ENCODE results near the gene KDM2B.
"Not testable (repeated sequence)": the region's sequence is repeated elsewhere in the genome, so short reads cannot be mapped to it uniquely, and the experiment has no call there.

The KDM2B gene

GRCh38 chr12:121580959-121581685 lies at the start of gene KDM2B:
KDM2B (minus strand) TSS chr12:121581023; CDS start chr12:121580911, 112 bp downstream.
- peak; percentile 30 for DNase-seq

GRCh38 chr12:121628536-121628935 lies 47.7 kb upstream of the KDM2B start:
- no peak for DNase-seq

GRCh38 chr12:121628037-121628436 lies 47.2 kb upstream of the KDM2B start:
- DNase-seq = peak; percentile 29

GRCh38 chr12:121626853-121627640 lies 46.2 kb upstream of the KDM2B start:
- DNase-seq = peak; percentile 91

- peak; percentile 94 for DNase-seq
Measured at GRCh38 chr12:121626087-121626852, 45.4 kb upstream of the KDM2B start, which contains the start of gene ORAI1. ORAI1 (plus strand) TSS chr12:121626530.

- DNase-seq = no peak
Measured at GRCh38 chr12:121620333-121620891, 39.6 kb upstream of the KDM2B start.

GRCh38 chr12:121618659-121619233 lies 37.9 kb upstream of the KDM2B start:
- DNase-seq = no peak

GRCh38 chr12:121614872-121615467 lies 34.1 kb upstream of the KDM2B start:
- DNase-seq = peak; percentile 35

- DNase-seq = no peak
Measured at GRCh38 chr12:121613462-121613861, 32.6 kb upstream of the KDM2B start.

- DNase-seq = peak; percentile 33
Measured at GRCh38 chr12:121611306-121611705, 30.5 kb upstream of the KDM2B start.

GRCh38 chr12:121610239-121611149 lies 29.7 kb upstream of the KDM2B start:
- DNase-seq = no peak

GRCh38 chr12:121608301-121608700 lies 27.5 kb upstream of the KDM2B start:
- DNase-seq = no peak

GRCh38 chr12:121603581-121603980 lies 22.8 kb upstream of the KDM2B start:
- DNase-seq = no peak

GRCh38 chr12:121602766-121603165 lies 21.9 kb upstream of the KDM2B start:
- no peak for DNase-seq

GRCh38 chr12:121600702-121601336 lies 20.0 kb upstream of the KDM2B start:
- no peak for DNase-seq

- no peak for DNase-seq
Measured at GRCh38 chr12:121596526-121596925, 15.7 kb upstream of the KDM2B start.

GRCh38 chr12:121595520-121595919 lies 14.7 kb upstream of the KDM2B start:
- DNase-seq = no peak

- no peak for DNase-seq
Measured at GRCh38 chr12:121592320-121592719, 11.5 kb upstream of the KDM2B start.

- DNase-seq = peak; percentile 90
Measured at GRCh38 chr12:121590476-121591143, 9.8 kb upstream of the KDM2B start.

GRCh38 chr12:121584885-121585284 lies 4.1 kb upstream of the KDM2B start:
- DNase-seq = not testable (repeated sequence)
